BJ (cell line): ENCODE measurements around the gene PLD6. TPM values are rescaled to one million over a fixed set of nuclear protein-coding genes. Genes with fewer than 3 reads are reported as not detected.
A peak's percentile ranks its signal among the peaks of the same experiment; 100 is the strongest.

Source experiments
- CTCF ChIA-PET: fragments of 350-600 bp; formaldehyde crosslinking; extraction: SDS; loops from one replicate; lab custom pipeline; 2021; ENCODE audit warnings: antibody characterized with exemption, inconsistent platforms; lab: Yijun Ruan, JAX
- POLR2A ChIA-PET: fragments of 300-600 bp; sonication (Branson Sonifier 250); formaldehyde crosslinking; extraction: SDS; loops from one replicate; lab custom pipeline; 2021; ENCODE audit warnings: antibody characterized with exemption; lab: Charles Lee
- DNase-seq: peaks from one replicate; pipeline ENCODE4 v3.0.0-alpha.2; 2011; ENCODE audit warnings: low read depth
- H3K27me3 ChIP-seq: 2 replicates; pipeline ENCODE4 v1.6.0; 2011; ENCODE audit warnings: low read length; ENCODE audit not compliant: control insufficient read depth, insufficient read depth
- H3K36me3 ChIP-seq: 2 replicates; pipeline ENCODE4 v1.5.1; 2011; ENCODE audit warnings: low read length; ENCODE audit not compliant: control insufficient read depth, insufficient read depth
- H3K4me3 ChIP-seq: 2 replicates; pipeline ENCODE4 v1.5.1; 2011; ENCODE audit warnings: low read depth, mild to moderate bottlenecking, control low read depth, low read length
- polyA plus RNA-seq: library from polyadenylated mRNA; depleted of rRNA; stranded (reverse); fragments of >200 nt; gene quantifications from 2 replicates; pipeline ENCODE4 v1.2.3, GENCODE V29; 2011
- TF ChIP-seq, protein P1 (sequence below): IDR thresholded peaks from 2 replicates; pipeline ENCODE4 v1.5.1; 2011; ENCODE audit warnings: low read depth, mild to moderate bottlenecking, control low read depth, inconsistent platforms, low read length, moderate library complexity; ENCODE audit not compliant: insufficient read depth

Gene PLD6
- polyA plus RNA-seq, 1 experiment, result 1.5 TPM

DNA sequence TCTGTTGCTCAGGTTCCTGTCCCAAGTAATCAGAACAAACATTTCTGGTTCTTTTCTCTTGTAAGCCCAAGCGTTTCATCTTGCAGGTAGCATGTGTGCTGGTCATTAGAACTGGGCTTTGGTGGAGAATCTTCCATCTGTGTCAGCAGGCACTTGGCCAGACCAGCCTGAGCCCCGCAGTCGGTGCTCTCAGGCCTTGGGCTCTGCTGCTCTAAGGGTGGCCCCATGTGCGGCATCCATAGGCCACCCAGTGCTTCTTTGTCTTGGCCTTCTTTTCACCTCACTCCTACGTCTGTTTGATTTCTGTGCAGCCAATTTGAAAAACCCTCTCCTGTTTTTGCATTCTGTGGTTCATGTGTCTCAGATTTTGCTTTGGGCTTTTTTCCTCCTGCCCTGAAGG is 51.6 kb downstream of the PLD6 start:
- DNase-seq, result no peak
- TF ChIP-seq, protein P1, sequence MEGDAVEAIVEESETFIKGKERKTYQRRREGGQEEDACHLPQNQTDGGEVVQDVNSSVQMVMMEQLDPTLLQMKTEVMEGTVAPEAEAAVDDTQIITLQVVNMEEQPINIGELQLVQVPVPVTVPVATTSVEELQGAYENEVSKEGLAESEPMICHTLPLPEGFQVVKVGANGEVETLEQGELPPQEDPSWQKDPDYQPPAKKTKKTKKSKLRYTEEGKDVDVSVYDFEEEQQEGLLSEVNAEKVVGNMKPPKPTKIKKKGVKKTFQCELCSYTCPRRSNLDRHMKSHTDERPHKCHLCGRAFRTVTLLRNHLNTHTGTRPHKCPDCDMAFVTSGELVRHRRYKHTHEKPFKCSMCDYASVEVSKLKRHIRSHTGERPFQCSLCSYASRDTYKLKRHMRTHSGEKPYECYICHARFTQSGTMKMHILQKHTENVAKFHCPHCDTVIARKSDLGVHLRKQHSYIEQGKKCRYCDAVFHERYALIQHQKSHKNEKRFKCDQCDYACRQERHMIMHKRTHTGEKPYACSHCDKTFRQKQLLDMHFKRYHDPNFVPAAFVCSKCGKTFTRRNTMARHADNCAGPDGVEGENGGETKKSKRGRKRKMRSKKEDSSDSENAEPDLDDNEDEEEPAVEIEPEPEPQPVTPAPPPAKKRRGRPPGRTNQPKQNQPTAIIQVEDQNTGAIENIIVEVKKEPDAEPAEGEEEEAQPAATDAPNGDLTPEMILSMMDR, result no peak
- ChIA-PET CTCF (no interaction called here), POLR2A (no interaction called here)
- Histone ChIP-seq H3K27me3 (no peaks in the 10 kb centered on the region), H3K4me3 (no peak overlapping the region), H3K36me3 (peaks cover 52% of the 10 kb centered on the region)

DNA sequence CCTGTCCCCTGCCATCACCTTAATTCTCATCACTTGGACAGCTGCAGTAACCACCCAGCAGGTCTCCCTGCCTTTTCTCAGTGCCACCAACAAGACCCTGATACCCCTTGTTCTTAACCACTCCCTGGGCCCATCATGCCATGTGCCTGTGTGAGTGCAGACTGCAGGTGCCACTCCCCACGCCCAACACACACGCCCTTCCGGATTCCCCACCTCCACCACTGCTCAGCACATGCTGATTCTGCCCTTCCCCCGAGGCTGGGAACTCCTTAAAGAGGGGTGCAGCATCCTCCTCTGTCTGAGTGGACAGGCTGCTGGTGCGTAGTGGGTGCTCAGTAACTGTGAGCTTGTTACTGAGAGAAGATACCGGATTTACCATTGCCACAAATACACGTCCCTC is 52.4 kb downstream of the PLD6 start:
- TF ChIP-seq, protein P1, result no peak
- no peaks in the 10 kb centered on the region for H3K27me3 ChIP-seq
- H3K4me3 ChIP-seq, result no peak overlapping the region
- ChIA-PET CTCF (no interaction called here), POLR2A (no interaction called here)
- peaks cover 43% of the 10 kb centered on the region for H3K36me3 ChIP-seq
- DNase-seq, result no peak

DNA sequence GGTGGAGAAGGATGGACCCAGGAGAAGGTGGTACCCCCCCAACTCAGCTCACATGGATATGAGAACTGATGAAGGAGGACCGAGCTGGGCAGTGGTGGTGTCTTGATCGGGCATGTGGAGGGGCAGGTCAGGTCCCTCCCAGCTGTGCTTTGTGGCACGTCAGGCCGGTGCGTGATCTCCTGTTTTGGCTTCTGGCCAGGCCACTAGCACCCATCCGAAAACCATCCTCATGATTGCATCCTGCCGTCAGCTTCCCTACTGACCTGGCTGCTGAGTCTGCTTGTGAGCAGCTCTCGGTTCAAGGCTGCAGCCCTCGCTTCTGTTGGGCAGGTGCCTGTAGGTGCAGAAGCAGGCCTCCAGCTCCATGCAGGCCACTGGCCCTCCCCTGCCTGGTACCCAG is 53.1 kb downstream of the PLD6 start:
- no peaks in the 10 kb centered on the region for H3K27me3 ChIP-seq
- TF ChIP-seq, protein P1, result no peak
- CTCF ChIA-PET, result interaction anchor here (0.6 kb wide), 1 partner anchor 59 kb away, joined by 3 read pairs; no protein-coding TSS in a partner anchor
- POLR2A ChIA-PET, result no interaction called here
- DNase-seq, result no peak
- H3K36me3 ChIP-seq, result peaks cover 42% of the 10 kb centered on the region
- no peak overlapping the region for H3K4me3 ChIP-seq

DNA sequence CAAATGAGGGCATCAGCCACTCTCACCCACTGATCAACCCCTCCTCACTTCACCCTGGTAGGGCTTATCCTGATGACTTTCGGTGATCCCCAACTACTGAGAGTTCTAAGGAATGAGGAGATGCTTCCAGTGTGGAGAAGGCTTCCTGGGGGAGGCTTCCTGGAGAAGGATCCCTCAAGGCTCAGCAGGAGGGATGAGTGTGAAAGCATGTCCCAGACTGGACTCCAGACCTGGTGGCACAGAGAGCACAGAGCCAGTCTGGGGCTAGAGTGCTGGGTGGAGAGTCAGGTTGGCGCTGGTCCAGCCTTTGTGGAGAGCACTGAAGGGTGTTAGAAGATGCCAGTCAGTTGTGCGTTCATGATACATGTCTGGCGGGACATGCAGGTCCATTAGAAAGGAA is 53.7 kb downstream of the PLD6 start:
- POLR2A ChIA-PET, result no interaction called here

DNA sequence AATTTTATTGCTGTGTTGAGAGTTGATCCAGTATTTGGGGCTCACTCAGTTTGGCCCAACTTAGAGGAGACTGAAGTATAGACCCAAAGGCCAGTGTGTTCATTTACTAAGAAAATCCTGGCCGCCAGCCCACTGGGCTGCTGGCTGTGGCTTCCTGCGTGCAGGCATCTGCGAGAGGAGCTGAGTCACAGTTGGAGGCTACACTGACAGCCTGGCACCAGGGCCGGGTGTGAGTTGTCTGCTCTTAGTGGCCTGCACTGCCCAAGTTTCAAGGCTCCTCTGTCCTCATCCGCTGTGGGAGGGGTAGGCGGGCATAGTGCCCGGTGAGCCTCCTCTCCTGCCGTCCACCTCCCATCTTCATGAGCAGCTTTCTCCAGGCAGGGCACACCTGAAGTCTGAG is 54.2 kb downstream of the PLD6 start:
- H3K4me3 ChIP-seq, result no peak overlapping the region
- TF ChIP-seq, protein P1, result no peak
- CTCF ChIA-PET, result interaction anchor here (0.6 to 1.1 kb wide), 2 partner anchors 10 to 37 kb away, joined by 3 to 4 read pairs; no protein-coding TSS in a partner anchor
- POLR2A ChIA-PET, result no interaction called here
- H3K36me3 ChIP-seq, result peaks cover 40% of the 10 kb centered on the region
- no peaks in the 10 kb centered on the region for H3K27me3 ChIP-seq
- DNase-seq, result peak; percentile 82

More for the DNA sequence above, 53.7 kb downstream of the PLD6 start:
- Histone ChIP-seq H3K27me3 (no peaks in the 10 kb centered on the region), H3K4me3 (no peak overlapping the region), H3K36me3 (peaks cover 39% of the 10 kb centered on the region)
- no peak for DNase-seq
- TF ChIP-seq, protein P1, result no peak
- CTCF ChIA-PET, result interaction anchor here (0.6 to 1.1 kb wide), 2 partner anchors 11 to 59 kb away, joined by 3 to 4 read pairs; no protein-coding TSS in a partner anchor
